Fibroblast of gingiva (primary cell): ENCODE results near the gene PSMB10.
"Not testable (repeated sequence)": the region's sequence is repeated elsewhere in the genome, so short reads cannot be mapped to it uniquely, and the experiment has no call there.

ENCODE experiments used
- DNase-seq: peaks from one replicate; pipeline ENCODE4 v3.0.0-alpha.2; 2011; ENCODE audit warnings: low read depth

The PSMB10 gene

GRCh38 chr16:67942200-67942509 is 5.5 kb upstream of the PSMB10 start:
- DNase-seq, result no peak

DNA sequence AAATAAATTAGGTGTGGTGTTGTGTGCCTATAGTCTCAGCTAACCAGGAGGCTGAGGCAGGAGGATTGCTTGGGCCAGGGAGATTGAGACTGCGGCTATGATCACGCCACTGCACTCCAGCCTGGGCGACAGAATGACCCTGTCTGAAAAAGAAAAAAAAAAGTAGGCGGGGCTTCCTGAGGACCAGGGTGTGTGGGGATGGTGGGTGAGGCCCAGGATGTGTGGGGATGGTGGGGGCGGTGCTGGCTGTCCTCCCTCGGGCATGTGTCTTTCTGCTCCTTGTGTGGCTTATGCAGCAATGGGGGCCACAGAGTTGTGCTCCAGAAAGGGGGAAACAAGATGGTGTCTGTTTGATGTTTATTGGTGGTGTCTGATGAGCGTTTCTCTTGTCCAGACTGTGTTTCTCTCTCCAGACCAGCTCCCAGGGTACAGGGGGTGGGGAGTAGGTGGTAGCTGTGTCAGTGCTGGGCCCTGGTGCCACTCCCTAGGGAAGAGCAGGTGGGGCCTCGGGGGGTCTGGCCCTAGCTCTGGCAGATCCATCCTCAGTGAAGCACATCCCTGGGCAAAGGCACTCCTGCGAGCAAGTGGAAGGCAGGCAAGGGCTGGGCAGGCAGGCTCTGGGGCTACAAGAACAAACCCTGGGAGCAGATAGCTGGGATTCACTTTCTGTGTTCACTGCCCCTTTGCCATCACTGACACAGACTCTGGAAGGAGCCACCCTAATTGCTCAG is 5.0 kb upstream of the PSMB10 start:
- DNase-seq, result no peak

DNA sequence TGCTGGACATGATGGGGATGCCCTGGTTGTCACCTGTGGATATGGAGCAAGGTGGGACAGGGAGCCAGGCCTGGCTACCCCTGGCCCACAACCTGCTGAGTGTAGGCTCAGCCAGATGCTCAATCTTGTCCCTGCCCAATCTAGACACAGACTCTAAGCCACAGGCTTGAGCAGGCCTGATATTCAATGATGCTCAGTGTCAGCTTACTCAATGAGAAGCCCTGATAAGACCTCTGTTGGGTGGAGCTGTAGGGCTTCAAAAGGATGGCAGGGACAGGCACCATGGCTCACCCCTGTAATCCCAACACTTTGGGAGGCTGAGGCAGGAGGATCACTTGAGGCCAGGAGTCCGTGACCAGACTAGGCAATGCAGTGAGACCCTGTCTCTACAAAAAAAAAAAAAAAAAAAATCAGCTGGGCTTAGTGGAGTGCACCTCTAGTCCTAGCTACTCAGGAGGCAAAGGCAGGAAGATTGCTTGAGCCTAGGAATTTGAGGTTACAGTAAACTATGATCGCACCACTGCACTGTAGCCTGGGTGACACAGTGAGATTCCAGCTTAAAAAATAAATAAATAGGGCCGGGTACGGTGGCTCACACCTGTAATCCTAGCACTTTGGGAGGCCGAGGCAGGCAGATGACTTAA is 3.9 kb upstream of the PSMB10 start:
- DNase-seq, result no peak

DNA sequence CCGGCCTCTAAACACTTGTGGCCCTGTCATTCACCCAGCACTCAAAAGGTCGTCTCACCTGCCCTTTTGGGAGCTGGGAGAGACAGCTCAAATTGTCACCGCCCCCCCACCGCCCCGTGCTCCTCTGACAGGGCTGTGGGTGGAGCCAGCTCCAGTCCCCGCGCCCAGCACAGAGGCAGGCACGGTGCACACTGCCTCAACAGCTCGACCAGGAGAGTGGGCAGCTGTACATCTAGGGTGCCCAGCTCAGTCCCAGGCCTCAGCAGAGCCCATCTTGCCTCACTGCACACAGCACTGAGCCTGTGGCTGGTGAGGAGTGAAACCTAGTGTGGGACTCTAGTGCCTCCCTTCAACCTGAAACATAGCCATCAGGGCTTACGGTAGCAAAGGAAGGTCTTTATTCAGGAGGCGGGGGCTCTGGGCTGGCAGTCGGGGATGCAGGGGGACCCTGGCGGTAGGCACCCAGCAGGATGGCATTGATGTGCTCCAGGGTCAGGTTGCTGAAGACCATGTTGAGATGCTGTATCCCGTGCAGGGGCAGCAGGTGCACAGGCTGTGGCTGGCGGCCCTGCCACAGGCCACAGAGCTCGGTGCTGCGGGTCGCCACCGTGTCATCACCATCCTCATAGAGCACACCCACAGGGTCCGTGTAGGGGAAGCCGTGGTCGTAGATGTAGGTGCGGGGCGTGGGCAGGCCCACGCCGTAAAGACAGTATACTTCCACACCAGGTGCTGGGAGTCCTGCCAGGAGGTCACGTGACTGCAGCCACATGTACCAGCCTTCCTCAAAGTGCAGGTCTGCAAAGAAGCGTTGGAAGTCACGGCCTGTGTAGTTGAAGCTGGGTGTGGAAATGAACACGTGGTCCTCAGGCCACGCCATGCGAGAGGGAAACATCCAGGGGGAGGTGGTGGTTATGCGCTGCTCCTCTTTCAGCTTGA is 3.1 kb upstream of the PSMB10 start:
- DNase-seq, result no peak

GRCh38 chr16:67937713-67938112 is 1.1 kb upstream of the PSMB10 start:
- DNase-seq, result not testable (repeated sequence)

DNA sequence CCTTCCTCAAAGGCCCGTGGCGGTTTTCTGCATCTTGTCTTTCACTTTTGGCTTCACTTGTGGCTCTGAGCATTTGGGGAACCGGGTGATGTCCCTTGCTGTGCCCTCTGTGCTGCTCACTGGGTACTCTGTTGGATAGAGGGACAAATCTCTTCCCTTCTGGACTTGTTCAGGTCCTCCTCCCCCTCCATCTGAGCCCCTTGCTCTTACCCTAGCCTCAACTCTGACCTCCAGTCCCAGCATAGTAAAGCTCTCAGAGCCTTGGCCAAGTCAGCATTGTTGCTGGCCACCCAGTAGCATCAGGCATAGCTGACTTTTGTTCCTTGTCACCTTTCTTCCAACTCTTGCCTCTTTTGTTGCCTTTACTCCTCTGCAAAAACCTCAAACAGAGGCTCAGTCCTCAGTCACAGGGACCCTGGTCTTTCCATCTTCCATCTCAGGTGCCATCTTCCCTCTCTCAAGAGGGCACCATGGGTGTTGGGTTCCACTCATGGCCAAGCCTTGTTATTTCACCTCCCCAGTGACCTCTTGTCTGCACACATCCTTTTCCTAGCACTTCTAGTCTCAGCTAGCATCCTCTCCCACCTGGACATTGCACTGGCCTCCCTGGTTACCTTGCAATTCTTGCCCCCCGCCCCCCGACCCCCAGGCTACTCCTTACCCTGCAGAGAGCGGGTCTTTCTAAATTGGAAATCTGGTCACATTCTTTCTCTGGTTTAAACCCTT is 393 bp upstream of the PSMB10 start:
- DNase-seq, result no peak

GRCh38 chr16:67935402-67936123 is 1.1 kb downstream of the PSMB10 start:
- peak; percentile 86 for DNase-seq

- no peak for DNase-seq
These were observed 1.6 kb downstream of the PSMB10 start for GRCh38 chr16:67935101-67935401.

- no peak for DNase-seq
These were observed 2.1 kb downstream of the PSMB10 start for GRCh38 chr16:67934306-67935100.

DNA sequence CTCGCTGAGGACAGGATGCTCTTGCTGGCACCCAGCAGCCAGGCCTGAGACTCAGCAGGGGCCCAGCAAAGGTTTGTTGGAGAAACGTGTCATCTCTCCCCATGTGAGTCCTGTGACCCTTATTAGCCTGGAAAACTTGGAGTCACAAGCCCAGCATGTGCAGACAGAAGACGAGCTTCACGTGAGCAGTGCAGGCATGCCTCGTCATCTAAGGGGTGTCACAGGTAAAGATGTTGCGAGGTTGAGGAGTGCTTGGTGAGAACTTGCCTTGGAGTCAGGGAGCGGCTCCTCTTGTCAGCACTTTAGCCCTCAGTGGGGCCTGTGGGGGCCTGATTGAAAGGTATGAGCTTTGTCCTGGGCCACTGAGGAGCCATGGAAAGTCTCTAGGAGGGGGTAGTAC is 2.8 kb downstream of the PSMB10 start:
- DNase-seq, result no peak

DNA sequence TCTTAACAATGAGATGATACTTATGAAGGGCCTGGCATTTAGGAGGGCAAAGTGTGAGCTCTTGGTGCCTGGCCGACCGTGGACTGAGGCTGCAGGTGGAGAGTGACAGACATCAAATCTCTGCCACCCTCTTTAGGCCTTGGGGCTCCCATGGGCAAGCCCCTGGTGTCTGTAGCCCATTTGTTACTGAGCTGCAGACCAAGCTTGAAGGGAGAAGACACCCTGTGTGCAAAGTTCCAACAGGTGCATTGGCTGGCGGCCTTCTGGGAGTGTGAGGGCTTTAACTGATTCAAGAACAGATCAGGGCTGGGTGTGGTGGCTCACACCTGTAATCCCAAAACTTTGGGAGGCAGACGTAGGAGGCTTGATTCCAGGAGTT is 4.2 kb downstream of the PSMB10 start:
- no peak for DNase-seq

DNA sequence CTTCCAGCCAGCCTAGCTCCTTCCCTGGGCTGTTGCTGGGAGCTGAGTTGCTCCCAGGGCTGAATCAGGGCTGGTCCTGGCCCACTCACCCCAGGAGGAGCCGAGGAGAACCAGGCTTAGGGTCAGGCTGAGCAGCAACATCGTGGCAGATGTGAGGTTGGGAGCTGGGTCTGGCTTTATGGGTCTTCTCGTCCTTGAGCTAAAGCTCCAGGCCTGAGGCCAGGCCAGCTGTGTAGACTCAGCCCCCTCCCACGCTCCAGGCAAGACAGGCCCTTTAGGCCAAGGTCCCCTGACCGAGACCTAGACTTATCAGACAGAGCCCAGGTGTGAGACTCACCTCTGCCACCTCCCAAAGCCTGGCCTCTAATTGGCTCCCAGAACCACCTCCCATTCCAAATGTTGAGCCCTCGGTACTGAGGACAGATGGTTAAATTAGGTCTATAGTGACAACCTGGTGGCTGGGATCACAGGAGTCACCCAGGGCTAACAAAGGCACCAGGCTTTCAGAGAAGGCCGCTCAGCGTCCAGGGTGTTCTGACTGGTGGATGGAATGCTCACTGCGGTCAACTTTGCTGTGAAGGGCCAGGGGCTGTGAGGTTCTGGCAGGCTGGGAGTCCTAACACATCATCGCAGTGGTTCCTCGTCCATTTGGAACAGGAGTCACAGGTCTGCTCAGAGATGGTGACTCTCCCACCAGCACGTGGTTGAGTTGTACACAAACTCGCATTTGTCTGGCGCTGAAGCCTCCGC is 4.8 kb downstream of the PSMB10 start, which contains the start of gene CTRL:
TSS of gene CTRL (minus strand) at position 151 of the 750 bp plus-strand sequence. CDS start at position 141, 10 bp downstream.
- no peak for DNase-seq

DNA sequence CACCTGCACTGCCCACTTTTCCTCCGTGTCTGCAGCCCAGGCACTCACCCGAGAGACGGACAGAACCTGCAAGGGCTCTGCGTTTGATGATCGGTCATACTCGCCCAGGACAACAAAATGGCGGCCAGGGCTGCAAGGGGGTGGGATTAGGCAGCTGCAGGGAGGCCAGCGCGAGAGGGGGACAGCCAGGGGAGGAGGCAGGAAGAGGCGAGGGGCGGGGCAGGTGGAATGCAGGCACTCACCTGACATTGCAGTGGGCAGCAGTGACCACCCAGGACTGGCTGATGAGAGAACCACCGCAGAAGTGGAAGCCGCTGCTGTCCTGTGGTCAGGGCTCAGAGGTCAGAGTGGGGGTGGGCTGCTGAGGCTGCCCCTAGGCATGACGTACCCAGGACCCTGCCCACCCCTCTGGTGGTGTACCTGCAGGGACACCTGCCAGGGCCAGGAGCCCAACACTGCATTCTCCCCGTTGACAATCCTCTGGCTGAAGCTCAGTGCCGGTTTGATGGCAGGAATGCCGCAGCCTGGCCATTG is 5.9 kb downstream of the PSMB10 start:
- no peak for DNase-seq

GRCh38 chr16:67930191-67930590 is 6.5 kb downstream of the PSMB10 start:
- DNase-seq, result no peak

- peak; percentile 39 for DNase-seq
These were observed 7.9 kb downstream of the PSMB10 start for GRCh38 chr16:67928561-67929364.

- DNase-seq, result no peak
These were observed 8.5 kb downstream of the PSMB10 start for GRCh38 chr16:67928147-67928546.

- no peak for DNase-seq
These were observed 9.3 kb downstream of the PSMB10 start for GRCh38 chr16:67927131-67927941.

- peak; percentile 53 for DNase-seq
These were observed 10.4 kb downstream of the PSMB10 start for GRCh38 chr16:67926181-67926750.
